NCI-H524 (cell line): ENCODE results near the gene SLC7A4.
"Not testable (repeated sequence)": the region's sequence is repeated elsewhere in the genome, so short reads cannot be mapped to it uniquely, and the experiment has no call there.

ENCODE experiments used
- DNase-seq, 2 experiments: peaks; one replicate each; lab custom pipeline; 2025; lab: John Stamatoyannopoulos, UW

The SLC7A4 gene

DNA sequence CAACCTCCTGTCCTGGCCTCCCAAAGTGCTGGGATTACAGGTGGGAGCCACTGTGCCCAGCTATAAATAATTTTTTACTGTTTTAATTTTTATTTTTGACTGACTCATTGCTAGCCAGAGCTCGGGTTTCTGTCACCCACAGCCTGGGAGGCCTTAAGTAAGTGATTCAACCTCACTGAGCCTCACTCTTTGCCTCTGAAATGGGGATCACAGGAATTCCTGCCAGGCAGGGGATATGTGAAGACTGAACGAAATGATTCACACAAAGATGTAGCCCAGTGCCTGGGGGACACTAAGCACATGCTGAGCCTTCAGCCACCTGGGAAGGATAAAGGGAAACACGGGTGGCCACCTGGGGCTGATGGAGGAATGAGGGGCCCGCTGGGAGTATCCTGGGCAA is 9.6 kb upstream of the SLC7A4 start:
- DNase-seq, result no peak

DNA sequence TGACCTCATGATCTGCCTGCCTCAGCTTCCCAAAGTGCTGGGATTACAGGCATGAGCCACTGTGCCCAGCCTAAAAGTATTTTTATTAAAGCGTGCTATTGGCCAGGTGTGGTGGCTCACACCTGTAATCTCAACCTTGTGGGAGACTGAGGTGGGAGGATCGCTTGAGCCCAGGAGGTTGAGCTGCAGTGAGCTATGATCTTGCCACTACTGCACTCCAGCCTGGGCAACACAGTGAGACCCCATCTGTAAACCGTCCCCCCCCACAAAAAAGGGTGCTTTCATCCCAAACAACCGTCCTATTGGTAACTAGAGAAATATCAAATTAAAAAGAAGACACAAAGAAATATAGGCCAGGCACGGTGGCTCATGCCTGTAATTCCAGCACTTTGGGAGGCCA is 6.8 kb upstream of the SLC7A4 start:
- DNase-seq, result not testable (repeated sequence)

DNA sequence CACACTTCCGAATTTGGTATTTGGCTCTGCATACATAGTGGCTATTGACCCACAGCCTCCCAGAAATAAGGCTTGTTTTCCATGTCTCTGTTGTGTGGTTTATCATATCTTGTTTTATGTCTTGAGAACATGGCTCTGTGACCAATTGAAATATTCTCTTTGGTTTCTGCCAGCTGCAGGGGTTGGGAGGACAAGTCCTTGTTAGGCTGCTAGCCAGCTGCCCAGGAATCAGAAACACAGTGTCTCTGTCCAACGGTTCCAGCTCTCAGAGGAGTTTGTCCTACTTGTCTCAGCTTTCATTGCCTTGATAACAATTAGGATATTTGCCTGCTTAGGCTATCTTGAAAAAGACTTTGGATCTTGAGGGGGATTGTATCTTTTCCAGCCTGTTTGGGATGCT is 6.0 kb upstream of the SLC7A4 start:
- DNase-seq, result peak in 1 of 2 experiments; percentile 30

DNA sequence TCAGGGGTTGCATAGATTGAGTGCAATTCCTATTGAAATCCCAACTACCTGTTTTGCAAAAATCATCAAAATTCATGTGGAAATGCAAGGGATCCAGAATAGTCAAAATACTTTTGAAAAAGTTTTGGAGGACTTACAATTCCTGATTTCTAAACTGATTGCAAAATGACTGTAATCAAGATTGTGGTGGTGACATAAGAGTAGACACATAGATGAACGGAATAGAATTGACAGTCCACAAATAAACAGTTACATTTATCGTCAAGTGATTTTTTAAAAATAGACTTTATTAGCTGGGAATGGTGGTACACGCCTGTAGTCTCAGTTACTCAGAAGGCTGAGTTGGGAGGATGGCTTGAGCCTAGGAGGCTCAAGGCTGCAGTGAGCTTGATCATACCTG is 2.6 kb upstream of the SLC7A4 start:
- no peak for DNase-seq

DNA sequence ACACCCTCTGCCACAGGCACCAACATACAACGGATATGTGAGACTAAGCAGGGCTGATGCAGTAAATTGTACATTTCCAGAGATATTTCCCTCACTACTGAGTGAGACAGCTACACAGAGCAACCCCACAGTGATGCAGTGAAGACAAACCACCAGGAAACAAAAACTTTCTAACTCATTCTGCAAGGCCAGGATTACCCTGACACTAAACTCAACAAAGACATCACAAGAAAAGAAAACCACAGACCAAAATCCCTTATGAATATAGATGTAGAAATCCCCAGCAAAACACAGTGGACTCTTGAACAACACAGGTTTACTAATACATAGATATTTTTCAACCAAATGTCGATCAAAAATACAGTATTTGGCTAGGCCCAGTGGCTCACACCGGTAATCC is 1.5 kb upstream of the SLC7A4 start:
- no peak for DNase-seq

DNA sequence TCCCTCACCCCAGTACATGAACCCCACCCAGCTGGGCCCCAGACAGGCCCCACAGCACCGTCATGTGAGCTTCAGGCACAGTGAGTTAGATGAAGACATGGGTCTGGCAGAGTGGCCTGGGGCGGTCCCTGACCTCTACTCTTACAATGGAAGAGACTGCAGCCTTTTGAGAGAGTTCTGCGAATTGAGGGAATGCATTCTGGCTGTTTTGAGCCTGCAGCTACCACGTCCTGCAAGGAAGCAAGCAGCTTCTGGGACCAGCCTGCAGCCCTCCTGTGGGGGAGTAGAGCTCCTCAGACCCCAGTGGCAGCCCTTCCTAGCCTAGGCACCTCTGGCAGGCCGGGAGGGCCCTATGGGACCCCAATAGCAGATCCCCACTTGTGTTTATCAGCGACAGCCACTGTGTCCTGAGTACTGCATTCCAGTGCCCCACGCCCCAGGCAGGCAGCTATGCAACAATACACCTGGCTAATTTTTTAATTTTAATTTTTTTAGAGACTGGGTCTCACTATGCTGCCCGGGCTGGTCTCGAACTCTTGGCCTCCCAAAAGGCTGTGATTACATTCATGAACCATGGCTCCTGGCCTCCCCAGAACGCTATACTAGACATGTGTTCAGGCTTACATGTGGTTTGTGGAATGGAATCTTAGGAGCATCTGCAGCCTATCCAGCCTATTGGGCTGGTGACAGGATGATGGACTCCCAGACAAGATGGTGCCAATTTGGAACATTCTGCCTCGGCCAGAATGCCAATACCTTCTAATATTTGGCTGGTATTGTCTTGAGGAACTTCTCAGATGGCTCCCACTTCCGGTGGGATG is 717 bp upstream of the SLC7A4 start:
- DNase-seq, result no peak

DNA sequence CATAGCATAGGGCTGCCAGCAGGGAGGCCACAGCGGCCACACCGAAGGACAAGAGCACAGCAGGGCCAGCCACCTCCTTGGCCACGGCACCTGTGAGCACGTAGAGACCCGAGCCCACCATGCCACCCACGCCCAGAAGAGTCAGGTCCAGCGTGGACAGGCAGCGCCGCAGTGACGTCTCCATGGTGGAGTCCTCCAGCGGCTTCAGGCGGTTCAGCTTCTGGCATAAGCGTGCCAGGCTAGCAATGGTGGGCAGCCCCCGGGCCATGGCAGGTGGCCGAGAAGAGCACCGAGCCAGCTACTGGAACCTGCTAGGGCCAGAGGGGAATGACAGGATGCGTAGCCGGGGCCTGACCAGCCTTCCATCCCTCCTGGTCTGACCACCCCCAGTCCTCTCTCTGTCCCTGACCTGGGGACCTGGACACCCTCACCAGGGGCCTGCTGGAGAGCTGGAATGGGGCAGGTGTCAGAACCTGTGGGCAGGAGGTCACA is 770 bp downstream of the SLC7A4 start:
- DNase-seq, result no peak

DNA sequence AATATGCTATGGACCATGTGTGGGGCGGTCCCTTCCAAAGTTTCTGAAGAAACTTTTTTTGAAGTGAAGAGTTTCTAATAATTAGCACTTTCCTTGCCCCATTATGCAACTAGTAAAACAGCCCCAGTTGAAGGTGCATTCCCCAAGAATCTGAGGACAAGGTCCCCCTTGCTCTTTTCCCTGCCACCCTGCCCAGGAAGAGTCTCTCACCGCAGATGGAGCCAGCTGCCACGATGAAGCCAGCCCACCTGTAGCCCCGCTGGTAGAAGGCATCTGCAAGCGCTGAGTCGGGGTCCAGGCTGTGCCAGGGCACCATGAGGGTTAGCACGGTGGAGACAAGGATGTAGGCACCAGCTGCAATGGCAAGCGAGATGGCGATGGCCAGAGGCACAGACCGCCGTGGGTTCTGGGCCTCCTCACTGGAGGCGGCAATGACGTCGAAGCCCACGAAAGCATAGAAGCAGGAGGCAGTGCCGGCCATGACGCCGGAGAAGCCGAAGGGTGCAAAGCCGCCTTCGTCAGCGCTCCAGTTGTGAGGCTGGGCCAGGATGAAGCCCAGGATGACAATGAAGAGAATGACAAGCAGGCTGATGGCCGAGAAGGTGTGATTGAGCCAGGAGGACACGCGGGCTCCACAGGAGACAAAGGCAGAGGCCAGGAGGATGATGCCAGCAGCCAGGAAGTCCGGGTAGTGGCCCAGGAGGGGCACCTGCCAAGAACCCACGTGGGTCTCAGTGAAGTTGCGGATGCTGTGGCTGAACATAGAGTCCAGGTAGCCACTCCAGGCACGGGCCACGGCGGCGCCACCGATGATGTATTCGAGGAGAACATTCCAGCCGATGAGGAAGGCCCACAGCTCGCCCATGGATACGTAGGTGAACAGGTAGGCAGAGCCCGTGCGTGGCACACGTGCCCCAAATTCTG is 1.5 kb downstream of the SLC7A4 start:
- no peak for DNase-seq

DNA sequence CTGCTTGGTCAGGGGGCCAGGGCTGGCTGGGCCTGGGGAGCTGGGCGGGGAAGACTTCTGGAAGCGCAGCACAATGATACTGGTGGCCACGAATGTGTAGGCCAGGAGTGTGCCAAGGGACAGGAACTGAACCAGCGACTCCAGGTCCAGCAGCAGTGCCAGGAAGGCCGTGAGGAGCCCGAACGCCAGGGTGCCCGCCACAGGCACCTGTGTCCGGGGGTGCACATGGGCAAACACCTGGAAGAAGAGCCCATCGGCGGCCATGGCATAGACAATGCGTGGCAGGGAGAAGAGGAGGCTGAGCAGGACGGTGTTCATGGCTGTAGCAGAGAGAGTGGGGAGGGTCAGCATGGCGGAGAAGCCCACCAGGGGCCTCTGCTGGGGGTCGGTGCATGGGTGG is 2.3 kb downstream of the SLC7A4 start:
- no peak for DNase-seq

DNA sequence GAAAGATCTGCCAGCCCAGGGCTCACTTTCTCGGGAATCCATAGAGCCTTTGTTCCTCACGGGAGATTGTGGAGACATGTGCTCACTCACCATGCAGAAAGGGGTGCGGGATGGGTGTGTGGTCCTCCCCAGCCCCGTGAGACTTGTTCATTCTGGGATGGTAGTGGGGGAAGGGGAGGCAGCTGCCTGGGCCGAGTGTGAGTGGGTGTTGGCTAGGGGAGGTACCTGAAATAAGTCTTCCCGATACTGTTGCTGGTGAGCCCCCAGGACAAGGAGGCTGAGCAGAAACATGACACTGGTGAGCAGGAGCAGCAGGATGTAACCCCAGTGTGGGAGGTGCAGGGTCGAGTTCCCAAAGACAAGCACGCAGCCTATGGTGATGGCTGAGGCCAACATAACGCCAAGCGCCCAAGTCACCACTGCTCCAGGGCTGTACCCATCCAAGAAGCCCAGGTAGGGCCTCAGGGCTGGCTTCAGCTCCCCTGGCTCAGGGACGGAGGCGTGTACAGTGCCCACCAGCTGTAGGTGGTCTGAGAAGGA is 2.8 kb downstream of the SLC7A4 start:
- DNase-seq, result peak in 1 of 2 experiments; percentile 52

DNA sequence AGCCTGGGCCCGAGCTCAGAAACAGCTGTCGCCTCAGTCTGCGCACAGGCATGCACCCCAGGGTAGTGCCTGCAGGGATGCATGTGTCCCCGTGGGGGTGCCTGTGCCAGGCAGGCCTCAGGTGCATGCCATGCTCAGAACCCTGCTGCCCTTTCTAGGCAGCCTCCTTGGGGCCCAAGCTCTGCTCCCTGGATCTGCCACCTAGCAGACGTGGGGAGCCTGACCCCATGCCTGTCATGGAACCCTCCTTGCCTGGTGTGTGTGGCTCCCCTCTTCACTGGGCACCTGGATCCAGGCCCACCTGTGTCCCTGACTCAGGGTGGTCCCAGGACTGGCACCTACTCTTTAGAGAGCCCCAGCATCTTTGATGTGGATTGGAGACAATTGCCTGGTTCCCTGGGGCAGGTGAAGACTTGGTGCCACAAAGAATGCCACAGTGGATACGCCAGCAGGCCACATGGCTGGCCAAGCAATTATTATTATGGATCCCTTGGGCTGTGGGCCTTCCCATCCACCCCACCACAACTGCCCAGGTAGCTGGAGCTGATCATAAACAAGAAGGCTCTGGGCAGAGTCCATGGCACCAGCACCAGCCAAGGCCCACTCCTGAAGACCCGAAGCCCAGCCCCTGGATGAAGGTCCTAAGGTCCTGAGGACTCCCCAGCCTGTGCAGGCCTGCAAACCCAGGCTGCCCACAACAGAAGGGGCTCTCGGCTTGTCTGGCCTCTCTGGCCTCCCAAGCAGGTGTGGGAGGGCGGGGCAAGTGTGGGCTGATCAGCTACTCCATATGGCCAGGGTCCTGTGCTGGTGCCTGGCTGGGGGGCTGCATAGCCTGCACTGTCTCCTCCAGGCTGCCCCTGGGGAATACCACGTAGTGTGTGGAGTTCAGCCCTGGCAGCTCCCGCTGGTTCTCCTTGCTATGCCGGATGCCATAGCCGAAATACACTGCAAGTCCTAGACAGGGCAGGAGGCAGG is 3.8 kb downstream of the SLC7A4 start:
- peak; percentile 89 to 97 for DNase-seq

DNA sequence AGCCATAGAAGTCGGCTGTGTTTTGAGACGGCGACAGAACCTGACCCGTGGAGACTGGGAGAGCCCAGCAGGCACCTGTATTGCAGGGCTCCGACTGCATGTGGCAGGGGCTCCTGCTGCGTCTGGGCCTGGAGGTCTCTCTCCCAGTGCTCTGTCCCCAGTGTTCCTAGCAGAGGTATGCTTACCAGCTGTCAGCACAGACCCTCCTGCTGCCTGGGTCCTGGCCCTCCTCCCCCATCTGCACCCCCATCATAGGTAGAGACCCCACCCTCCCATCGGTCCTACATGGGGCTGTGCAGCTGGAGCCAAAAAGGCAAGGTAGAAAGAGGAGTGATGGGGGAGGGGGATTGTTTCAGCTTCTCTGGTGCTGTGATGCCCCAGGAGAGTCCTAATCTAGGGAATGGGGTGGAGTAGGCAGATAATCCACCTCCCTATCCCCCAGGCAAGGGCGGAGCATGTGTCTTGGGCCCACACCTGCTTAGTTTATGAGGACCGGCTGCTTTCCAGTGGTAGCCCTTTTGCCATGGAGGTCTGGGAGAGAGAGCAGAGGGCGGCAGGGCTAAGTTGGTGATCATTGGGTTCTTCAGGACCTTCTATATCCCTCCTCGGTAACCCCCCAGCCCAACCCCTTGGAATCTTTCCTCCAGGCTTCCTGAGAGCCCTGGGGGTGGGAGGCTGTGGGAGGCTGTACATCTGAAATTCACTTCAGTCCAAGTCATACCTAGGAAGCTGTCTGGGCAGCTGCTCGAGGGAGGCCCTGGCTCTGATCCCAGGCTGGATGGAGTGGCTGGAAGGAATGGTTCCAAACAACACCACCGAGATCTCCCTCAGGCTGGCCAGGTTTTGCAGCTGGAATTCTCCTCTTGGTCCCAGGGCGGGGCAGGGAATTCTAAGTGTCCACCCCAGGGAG is 5.3 kb downstream of the SLC7A4 start:
- peak; percentile 76 to 90 for DNase-seq

DNA sequence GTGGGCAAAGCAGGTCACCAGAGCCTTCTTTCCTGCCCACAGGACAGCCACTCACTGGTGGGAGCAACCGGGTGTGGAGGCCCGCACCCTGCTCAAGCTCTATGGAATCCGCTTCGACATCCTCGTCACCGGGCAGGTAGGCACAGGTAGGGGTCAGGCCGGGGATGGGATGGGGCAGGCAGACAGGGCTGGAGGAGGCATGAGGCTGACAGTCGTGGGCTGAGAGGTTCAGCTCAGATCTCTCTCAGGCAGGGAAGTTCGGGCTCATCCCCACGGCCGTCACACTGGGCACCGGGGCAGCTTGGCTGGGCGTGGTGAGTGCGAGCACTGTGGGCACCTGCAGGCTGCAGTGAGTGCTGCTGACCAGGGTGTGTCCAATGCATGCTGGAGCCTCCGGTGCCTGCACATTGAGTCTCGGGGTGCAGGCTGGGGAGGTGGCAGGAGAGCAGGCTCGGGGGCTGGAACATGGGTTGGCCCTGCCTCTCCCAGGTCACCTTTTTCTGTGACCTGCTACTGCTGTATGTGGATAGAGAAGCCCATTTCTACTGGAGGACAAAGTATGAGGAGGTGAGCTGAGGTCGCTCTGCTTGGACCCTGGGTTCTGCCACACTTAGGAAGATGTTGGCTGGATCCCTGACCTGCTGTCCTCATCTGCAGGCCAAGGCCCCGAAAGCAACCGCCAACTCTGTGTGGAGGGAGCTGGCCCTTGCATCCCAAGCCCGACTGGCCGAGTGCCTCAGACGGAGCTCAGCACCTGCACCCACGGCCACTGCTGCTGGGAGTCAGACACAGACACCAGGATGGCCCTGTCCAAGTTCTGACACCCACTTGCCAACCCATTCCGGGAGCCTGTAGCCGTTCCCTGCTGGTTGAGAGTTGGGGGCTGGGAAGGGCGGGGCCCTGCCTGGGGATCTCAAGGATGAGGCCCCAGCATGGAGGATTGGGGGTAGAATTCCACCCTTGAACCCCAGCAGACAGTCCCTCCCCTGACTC is 6.3 kb downstream of the SLC7A4 start:
- DNase-seq, result no peak

DNA sequence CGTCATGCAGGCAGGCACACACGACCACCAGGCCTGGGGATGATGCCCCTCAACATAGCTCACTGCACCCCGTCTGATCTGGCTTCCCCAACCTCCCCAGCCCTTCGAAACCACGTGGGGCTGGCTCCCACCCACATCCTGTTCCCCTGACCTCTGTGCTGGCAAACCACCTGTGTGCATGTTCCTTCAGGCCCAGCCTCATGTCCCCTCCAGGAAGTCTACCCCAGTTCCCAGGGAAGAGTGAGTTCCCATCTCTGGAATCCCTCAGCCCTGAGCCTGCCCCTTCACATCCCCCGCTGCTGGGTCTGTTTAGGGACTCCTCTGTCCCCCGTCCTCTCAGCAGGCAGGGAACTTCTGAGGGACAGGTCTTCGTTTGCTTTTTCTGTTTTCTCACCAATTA is 7.1 kb downstream of the SLC7A4 start:
- no peak for DNase-seq

DNA sequence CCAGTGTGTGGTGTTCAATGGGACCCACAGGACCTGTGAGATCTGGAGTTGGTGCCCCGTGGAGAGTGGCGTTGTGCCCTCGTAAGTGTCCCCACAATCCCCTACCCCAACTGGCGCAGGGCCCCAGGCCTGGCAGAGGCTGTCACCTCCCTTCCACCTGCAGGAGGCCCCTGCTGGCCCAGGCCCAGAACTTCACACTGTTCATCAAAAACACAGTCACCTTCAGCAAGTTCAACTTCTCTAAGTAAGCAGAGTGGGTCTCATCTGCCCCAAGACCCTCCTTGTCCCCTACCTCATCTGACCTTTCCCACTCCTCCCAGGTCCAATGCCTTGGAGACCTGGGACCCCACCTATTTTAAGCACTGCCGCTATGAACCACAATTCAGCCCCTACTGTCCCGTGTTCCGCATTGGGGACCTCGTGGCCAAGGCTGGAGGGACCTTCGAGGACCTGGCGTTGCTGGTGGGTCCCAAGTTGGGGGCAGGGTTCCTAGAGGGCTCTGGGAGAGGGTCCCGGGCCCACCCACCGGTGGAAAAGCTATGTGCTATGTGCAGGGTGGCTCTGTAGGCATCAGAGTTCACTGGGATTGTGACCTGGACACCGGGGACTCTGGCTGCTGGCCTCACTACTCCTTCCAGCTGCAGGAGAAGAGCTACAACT is 9.3 kb downstream of the SLC7A4 start:
- DNase-seq, result no peak

DNA sequence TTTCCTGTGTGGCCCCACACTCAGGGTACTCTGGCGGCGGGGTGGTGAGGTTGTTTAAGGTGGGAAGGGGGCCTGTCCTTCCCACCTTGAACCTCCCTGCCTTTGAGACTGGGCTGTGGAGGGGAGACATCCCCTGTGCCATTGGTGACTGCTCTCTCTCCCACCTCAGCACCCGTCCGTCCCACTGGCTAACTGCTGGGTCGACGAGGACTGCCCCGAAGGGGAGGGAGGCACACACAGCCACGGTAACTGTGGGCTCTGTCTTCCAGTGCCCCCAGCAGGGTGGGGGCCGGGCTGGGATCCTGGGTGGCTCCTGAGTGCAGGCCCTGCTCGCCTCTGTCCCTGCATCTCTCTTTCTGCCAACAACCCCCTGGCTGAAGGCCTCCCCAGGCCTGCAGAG is 9.9 kb downstream of the SLC7A4 start:
- no peak for DNase-seq

DNA sequence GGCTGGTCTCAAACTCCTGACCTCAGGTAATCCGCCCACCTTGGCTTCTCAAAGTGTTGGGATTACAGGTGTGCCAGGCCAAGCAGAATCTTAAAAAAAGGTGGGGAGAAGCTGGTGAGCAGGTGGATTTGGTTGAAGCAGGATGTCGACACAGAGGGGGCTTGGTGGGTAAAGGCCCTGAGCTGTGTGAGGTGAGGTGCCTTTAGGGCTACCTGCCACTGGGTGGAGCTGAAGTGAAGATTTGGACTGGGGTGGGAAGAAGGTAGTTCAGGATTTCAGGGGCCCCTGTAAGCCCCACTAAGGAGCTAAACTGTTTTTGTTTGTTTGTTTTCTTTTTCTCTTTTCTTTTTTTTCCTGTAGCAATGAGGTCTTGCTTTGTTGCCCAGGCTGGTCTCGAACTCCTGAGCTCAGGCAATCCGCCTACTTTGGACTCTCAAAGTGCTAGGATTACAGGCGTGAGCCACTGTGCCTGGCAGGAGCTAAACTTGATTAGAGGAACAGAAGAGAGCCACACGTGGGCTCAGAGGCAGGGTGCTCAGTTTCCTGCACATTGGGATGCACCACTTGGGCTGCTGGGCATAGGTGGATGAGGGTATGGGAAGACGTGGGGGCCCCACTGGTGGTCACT is 11.4 kb downstream of the SLC7A4 start:
- DNase-seq, result peak; percentile 24 to 53

DNA sequence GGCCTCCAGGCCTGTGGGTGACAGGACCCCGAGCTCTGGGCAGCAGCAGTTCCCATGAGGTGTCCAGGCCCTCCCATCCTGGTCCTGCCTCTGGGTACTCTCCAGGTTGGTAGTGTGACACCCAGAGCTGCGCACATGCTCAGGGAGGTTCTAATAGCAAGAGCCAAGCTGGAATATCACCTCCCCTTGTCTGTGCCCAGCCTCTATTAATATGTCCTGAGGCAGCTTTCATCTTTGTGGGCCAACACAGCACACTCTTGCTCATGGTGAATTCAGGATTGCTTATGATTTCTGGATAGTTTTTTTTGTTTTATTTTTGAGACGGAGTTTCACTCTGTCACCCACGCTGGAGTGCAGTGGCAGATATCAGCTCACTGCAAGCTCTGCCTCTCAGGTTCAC is 14.0 kb downstream of the SLC7A4 start:
- DNase-seq, result no peak
